HCT116 (cell line): ENCODE data around the gene LCN6. TPM values are rescaled to one million over a fixed set of nuclear protein-coding genes. Genes with fewer than 3 reads are reported as not detected.

Experiments used
- ATAC-seq: fragments of 200-7000 bp; cut with Tn5 transposase; 2 replicates; pipeline ENCODE4 v1.9.1; 2020; ENCODE audit warnings: mild to moderate bottlenecking, moderate library complexity
- BruUV-seq: library from RNA; stranded (reverse); fragments of 400-500 nt; replicated peaks from 2 replicates; lab custom pipeline; 2021; lab: Mats Ljungman, UMichigan
- CTCF ChIA-PET: fragments of 300-600 bp; sonication (Branson Sonifier 250); formaldehyde crosslinking; loops from one replicate; lab custom pipeline; 2021; ENCODE audit warnings: antibody characterized with exemption; lab: Charles Lee
- POLR2A ChIA-PET: fragments of 300-600, 350-600 bp; sonication (Branson Sonifier 250); formaldehyde crosslinking; loops from one replicate; lab custom pipeline; 2021; ENCODE audit warnings: antibody characterized with exemption; lab: Charles Lee
- RAD21 ChIA-PET, 2 experiments: fragments of 300-600 bp; sonication (Branson Sonifier 250); formaldehyde crosslinking; loops; one replicate each; lab custom pipeline; 2023; ENCODE audit warnings: low total read pairs in 2 of 2; ENCODE audit not compliant: uncharacterized antibody in 2 of 2, unreplicated experiment in 2 of 2, low non-redundant PET in 1 of 2; lab: Charles Lee
- DNase-seq: peaks from one replicate; pipeline ENCODE4 v3.0.0-alpha.2; 2010; ENCODE audit warnings: low read depth, low spot score
- H2AFZ ChIP-seq: fragments of 200-600 bp; shearing (Covaris generic), sonication (generic); 2 replicates; pipeline ENCODE4 v1.6.1; 2017; ENCODE audit warnings: low read depth, mixed run types, mixed read lengths, antibody characterized with exemption, low read length; ENCODE audit not compliant: poor library complexity, severe bottlenecking
- H3K27ac ChIP-seq: 2 replicates; pipeline ENCODE4 v1.5.1; 2012; ENCODE audit warnings: low read depth, low read length
- H3K27me3 ChIP-seq: fragments of 200-600 bp; sonication (generic); 2 replicates; pipeline ENCODE4 v1.6.1; 2016; ENCODE audit warnings: mixed run types, low read length, mixed read lengths; ENCODE audit not compliant: insufficient read depth
- H3K36me3 ChIP-seq, 2 experiments: fragments of 200-500 bp in 1 of 2; fragments of 200-600 bp in 1 of 2; sonication (Bioruptor generic) in 1 of 2; sonication (generic) in 1 of 2; 2 replicates each; pipeline versions ENCODE4 v1.5.1 to v1.6.1; 2014 to 2016; ENCODE audit warnings: low read length in 2 of 2, inconsistent platforms in 1 of 2, mixed read lengths in 1 of 2, mixed run types in 1 of 2; ENCODE audit not compliant: insufficient read depth in 2 of 2, control insufficient read depth in 1 of 2
- H3K4me1 ChIP-seq, 2 experiments: fragments of 200-600 bp in 1 of 2; sonication (generic) in 1 of 2; 2 replicates each; pipeline versions ENCODE4 v1.5.1 to v1.6.1; 2012 to 2017; ENCODE audit warnings: low read length in 2 of 2, inconsistent platforms in 1 of 2, mild to moderate bottlenecking in 1 of 2, mixed read lengths in 1 of 2, mixed run types in 1 of 2, moderate library complexity in 1 of 2; ENCODE audit not compliant: insufficient read depth in 2 of 2, control insufficient read depth in 1 of 2
- H3K4me2 ChIP-seq: fragments of 200-600 bp; sonication (generic); 2 replicates; pipeline ENCODE4 v1.6.1; 2017; ENCODE audit warnings: mixed run types, low read length, mixed read lengths
- H3K4me3 ChIP-seq, 2 experiments: fragments of 200-600 bp in 1 of 2; sonication (generic) in 1 of 2; replicated peaks in 1 of 2; 2 replicates each; pipeline ENCODE4 v1.5.1; 2011 to 2016; ENCODE audit warnings: low read length in 2 of 2, control low read depth in 1 of 2, low read depth in 1 of 2, mild to moderate bottlenecking in 1 of 2, mixed read lengths in 1 of 2, mixed run types in 1 of 2
- H3K79me2 ChIP-seq: fragments of 200-600 bp; sonication (generic); 2 replicates; pipeline ENCODE4 v1.6.1; 2017; ENCODE audit warnings: mild to moderate bottlenecking, mixed run types, low read length, moderate library complexity, mixed read lengths; ENCODE audit not compliant: insufficient read depth
- H3K9ac ChIP-seq: fragments of 200-600 bp; sonication (generic); 2 replicates; pipeline ENCODE4 v1.6.1; 2016; ENCODE audit warnings: low read length, mixed read lengths
- H3K9me2 ChIP-seq: fragments of 200-600 bp; sonication (generic), shearing (Covaris generic); 2 replicates; pipeline ENCODE4 v1.6.1; 2017; ENCODE audit warnings: mixed run types, mild to moderate bottlenecking, moderate library complexity; ENCODE audit not compliant: insufficient read depth
- H3K9me3 ChIP-seq, 2 experiments: fragments of 200-500 bp in 1 of 2; fragments of 200-600 bp in 1 of 2; sonication (Bioruptor generic) in 1 of 2; sonication (generic) in 1 of 2; 2 replicates each; pipeline ENCODE4 v1.6.1; 2014 to 2017; ENCODE audit warnings: low read length in 2 of 2, mixed read lengths in 2 of 2, inconsistent platforms in 1 of 2, low read depth in 1 of 2, mild to moderate bottlenecking in 1 of 2, mixed run types in 1 of 2, moderate library complexity in 1 of 2; ENCODE audit not compliant: control insufficient read depth in 1 of 2, insufficient read depth in 1 of 2
- H4K20me1 ChIP-seq: fragments of 200-600 bp; sonication (generic), shearing (Covaris generic); 2 replicates; pipeline ENCODE4 v1.6.1; 2017; ENCODE audit warnings: mixed run types, mild to moderate bottlenecking, moderate library complexity; ENCODE audit not compliant: insufficient read depth
- CBX3 ChIP-seq: IDR thresholded peaks from 2 replicates; pipeline ENCODE4 v1.6.1; 2012; ENCODE audit warnings: low read depth
- CEBPB ChIP-seq: IDR thresholded peaks from 2 replicates; pipeline ENCODE4 v1.6.1; 2012; ENCODE audit warnings: low read depth
- CTCF ChIP-seq, 3 experiments: fragments of 200-600 bp in 1 of 3; sonication (generic) in 1 of 3; IDR thresholded peaks in 2 of 3; conservative IDR thresholded peaks in 1 of 3; 2 replicates each; pipeline ENCODE4 v1.5.1; 2012 to 2017; ENCODE audit warnings: low read depth in 2 of 3, low read length in 2 of 3, antibody characterized with exemption in 1 of 3, borderline replicate concordance in 1 of 3, control low read depth in 1 of 3, mild to moderate bottlenecking in 1 of 3, mixed read lengths in 1 of 3, mixed run types in 1 of 3, moderate library complexity in 1 of 3; ENCODE audit not compliant: insufficient read depth in 1 of 3
- EGR1 ChIP-seq: IDR thresholded peaks from 2 replicates; pipeline ENCODE4 v1.6.1; 2012; ENCODE audit warnings: low read depth
- MAX ChIP-seq: IDR thresholded peaks from 2 replicates; pipeline ENCODE4 v1.6.1; 2012
- POLR2AphosphoS5 ChIP-seq: IDR thresholded peaks from 2 replicates; pipeline ENCODE4 v1.6.1; 2011; ENCODE audit warnings: mild to moderate bottlenecking, low read depth, low read length, moderate library complexity
- RAD21 ChIP-seq: IDR thresholded peaks from 2 replicates; pipeline ENCODE4 v1.6.1; 2012; ENCODE audit warnings: low read depth, mild to moderate bottlenecking
- SP1 ChIP-seq: IDR thresholded peaks from 2 replicates; pipeline ENCODE4 v1.6.1; 2012; ENCODE audit warnings: low read depth
- SRF ChIP-seq: IDR thresholded peaks from 2 replicates; pipeline ENCODE4 v1.6.1; 2012; ENCODE audit warnings: low read depth
- TCF7L2 ChIP-seq: IDR thresholded peaks from 2 replicates; pipeline ENCODE4 v1.7.0; 2011; ENCODE audit warnings: borderline replicate concordance, inconsistent platforms; ENCODE audit not compliant: insufficient read depth, insufficient read length; ENCODE audit errors: extremely low read depth
- ZNF274 ChIP-seq: fragments of 200-500 bp; sonication (Bioruptor generic); IDR thresholded peaks from 2 replicates; pipeline ENCODE4 v1.6.1; 2014; ENCODE audit warnings: mild to moderate bottlenecking, low read depth, low read length, inconsistent platforms
- intact Hi-C: fragments of 100-400 bp; cut with micrococcal nuclease; formaldehyde crosslinking; loops from 2 replicates; pipeline ENCODE4 v1.10.0; 2022
- total RNA-seq: library from RNA; stranded (reverse); gene quantifications from one replicate; pipeline ENCODE4 v1.2.1, GENCODE V29; 2021; ENCODE audit not compliant: unreplicated experiment
- TF ChIP-seq, protein P1 (sequence below): IDR thresholded peaks from 2 replicates; pipeline ENCODE4 v1.6.1; 2011; ENCODE audit warnings: mild to moderate bottlenecking, low read length, moderate library complexity; ENCODE audit not compliant: insufficient replicate concordance; ENCODE audit errors: extremely low read depth

LCN6 gene
- total RNA-seq, 1 experiment from 2014 or later, result not detected

GRCh38 chr9:136724772-136725171 is 23.6 kb downstream of the LCN6 start:
- ChIA-PET POLR2A (no interaction called here), CTCF (no interaction called here), RAD21 (no interaction called here)
- H3K4me2 ChIP-seq, result no peak overlapping the region
- H4K20me1 ChIP-seq, result peaks cover 37% of the 10 kb centered on the region; the same call in 1 of the 2 replicates
- H3K27ac ChIP-seq, result peak overlapping the region; percentile 27; the same call in 1 of the 2 replicates
- H3K9me3 ChIP-seq, result no peaks in the 10 kb centered on the region
- no peak overlapping the region for H3K4me3 ChIP-seq
- peaks cover 13 to 64% of the 10 kb centered on the region in 2 experiments for H3K4me1 ChIP-seq
- no peak for ATAC-seq
- no peak overlapping the region for H2AFZ ChIP-seq
- no peak overlapping the region for H3K9ac ChIP-seq
- BruUV-seq, result no TSS peak
- H3K36me3 ChIP-seq, result peaks cover 19 to 46% of the 10 kb centered on the region in 2 experiments; a peak in 3 of 4 replicates
- no peaks in the 10 kb centered on the region for H3K27me3 ChIP-seq
- no peak for DNase-seq
- H3K79me2 ChIP-seq, result peaks cover 51% of the 10 kb centered on the region
- intact Hi-C loops, result no loop called here
- H3K9me2 ChIP-seq, result no peaks in the 10 kb centered on the region
- TF ChIP-seq SRF (no peak), SP1 (no peak), CEBPB (no peak), RAD21 (no peak), POLR2AphosphoS5 (no peak), MAX (no peak), CTCF (IDR thresholded peaks at IDR 0.05 in 2 of 3, conservative IDR thresholded peaks at IDR 0.05 in 1 of 3; ENCODE audit: borderline replicate concordance in 1 of 3, insufficient read depth in 1 of 3, low read depth in 2 of 3, low read length in 2 of 3) (no peak), ZNF274 (no peak), CBX3 (no peak), EGR1 (no peak), TCF7L2 (no peak)
- TF ChIP-seq, protein P1, sequence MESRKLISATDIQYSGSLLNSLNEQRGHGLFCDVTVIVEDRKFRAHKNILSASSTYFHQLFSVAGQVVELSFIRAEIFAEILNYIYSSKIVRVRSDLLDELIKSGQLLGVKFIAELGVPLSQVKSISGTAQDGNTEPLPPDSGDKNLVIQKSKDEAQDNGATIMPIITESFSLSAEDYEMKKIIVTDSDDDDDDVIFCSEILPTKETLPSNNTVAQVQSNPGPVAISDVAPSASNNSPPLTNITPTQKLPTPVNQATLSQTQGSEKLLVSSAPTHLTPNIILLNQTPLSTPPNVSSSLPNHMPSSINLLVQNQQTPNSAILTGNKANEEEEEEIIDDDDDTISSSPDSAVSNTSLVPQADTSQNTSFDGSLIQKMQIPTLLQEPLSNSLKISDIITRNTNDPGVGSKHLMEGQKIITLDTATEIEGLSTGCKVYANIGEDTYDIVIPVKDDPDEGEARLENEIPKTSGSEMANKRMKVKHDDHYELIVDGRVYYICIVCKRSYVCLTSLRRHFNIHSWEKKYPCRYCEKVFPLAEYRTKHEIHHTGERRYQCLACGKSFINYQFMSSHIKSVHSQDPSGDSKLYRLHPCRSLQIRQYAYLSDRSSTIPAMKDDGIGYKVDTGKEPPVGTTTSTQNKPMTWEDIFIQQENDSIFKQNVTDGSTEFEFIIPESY, result no peak
